Activated CD4-positive, alpha-beta memory T cell treated with anti-CD3 and anti-CD28 coated beads, Interleukin-2, amount 10 ng/mL, durations not matched to agents 7 days and 5 days (primary cell): ENCODE results near the gene RAET1L. TPM values are rescaled to one million over a fixed set of nuclear protein-coding genes. Genes with fewer than 3 reads are reported as not detected.

Experiments used
- CTCF ChIA-PET: fragments of 350-600 bp; sonication (Branson Sonifier 250); formaldehyde crosslinking; loops from one replicate; lab custom pipeline; 2021; ENCODE audit warnings: antibody characterized with exemption, inconsistent platforms; lab: Charles Lee
- POLR2A ChIA-PET: fragments of 350-600 bp; sonication (Branson Sonifier 250); formaldehyde crosslinking; loops from one replicate; lab custom pipeline; 2021; ENCODE audit warnings: antibody characterized with exemption; lab: Charles Lee
- DNase-seq: peaks from one replicate; pipeline ENCODE4 v3.0.0-alpha.2; 2020
- H3K27ac Mint-ChIP-seq: one replicate; pipeline ENCODE4 v1.8.0; 2021; ENCODE audit warnings: mild to moderate bottlenecking, mixed read lengths
- H3K27me3 Mint-ChIP-seq: one replicate; pipeline ENCODE4 v1.8.0; 2021; ENCODE audit warnings: mixed read lengths
- H3K36me3 Mint-ChIP-seq: one replicate; pipeline ENCODE4 v1.8.0; 2021; ENCODE audit warnings: low read depth, mixed read lengths
- H3K4me1 Mint-ChIP-seq: one replicate; pipeline ENCODE4 v1.8.0; 2021; ENCODE audit warnings: mixed read lengths
- H3K4me3 Mint-ChIP-seq: one replicate; pipeline ENCODE4 v1.8.0; 2021; ENCODE audit warnings: mild to moderate bottlenecking, mixed read lengths
- H3K9me3 Mint-ChIP-seq: one replicate; pipeline ENCODE4 v1.8.0; 2021; ENCODE audit warnings: mixed read lengths
- total RNA-seq, 2 experiments: library from RNA; stranded (reverse); gene quantifications; one replicate each; pipeline ENCODE4 v1.2.3, GENCODE V29; 2021

RAET1L gene
- total RNA-seq, 2 experiments from 2014 or later, result not detected

GRCh38 chr6:150038202-150039062 is 13.1 kb upstream of the RAET1L start:
- peaks cover 18% of the 10 kb centered on the region for H3K4me1 Mint-ChIP-seq
- peaks cover 5% of the 10 kb centered on the region for H3K36me3 Mint-ChIP-seq
- no peak for DNase-seq
- CTCF ChIA-PET, result no interaction called here
- POLR2A ChIA-PET, result no interaction called here
- H3K9me3 Mint-ChIP-seq, result no peaks in the 10 kb centered on the region
- H3K4me3 Mint-ChIP-seq, result no peak overlapping the region
- no peak overlapping the region for H3K27ac Mint-ChIP-seq
- H3K27me3 Mint-ChIP-seq, result peaks cover 86% of the 10 kb centered on the region

DNA sequence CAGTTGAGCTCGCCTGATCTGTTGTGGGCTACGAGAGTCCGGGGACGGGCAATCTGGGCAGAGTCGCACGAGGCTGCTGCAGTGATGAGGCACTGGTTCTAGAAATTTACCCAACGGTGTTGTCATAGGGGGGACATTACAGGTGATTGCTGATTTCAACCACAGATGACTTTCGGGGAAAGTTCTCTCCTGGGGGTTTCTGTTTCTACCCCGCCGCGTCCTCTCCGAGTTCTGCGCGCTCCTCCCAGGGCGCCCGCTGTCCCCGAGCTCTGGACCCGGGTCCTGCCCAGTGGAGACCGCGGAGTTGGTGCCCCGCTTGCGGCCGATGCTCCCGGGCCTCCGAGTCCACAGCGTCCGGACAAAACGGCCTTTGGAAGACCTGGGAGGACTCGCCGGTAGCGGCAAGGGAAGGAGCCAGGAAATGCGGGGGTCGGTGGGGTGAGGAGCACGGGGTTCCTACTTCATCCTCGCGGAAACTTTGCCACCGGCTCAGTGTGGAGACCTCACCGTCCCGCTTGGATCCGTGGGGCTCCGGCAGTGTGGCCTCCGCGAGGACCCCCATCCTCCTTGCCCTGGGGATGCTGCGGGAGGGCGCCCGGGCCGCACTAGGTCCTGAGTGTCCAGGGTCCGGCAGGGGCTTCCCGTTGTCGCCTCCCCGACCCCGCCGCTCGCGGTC is 12.3 kb upstream of the RAET1L start:
- Mint-ChIP-seq H3K27me3 (peaks cover 88% of the 10 kb centered on the region), H3K9me3 (no peaks in the 10 kb centered on the region), H3K36me3 (peaks cover 5% of the 10 kb centered on the region), H3K4me3 (no peak overlapping the region), H3K4me1 (peaks cover 18% of the 10 kb centered on the region), H3K27ac (no peak overlapping the region)
- no peak for DNase-seq
- POLR2A ChIA-PET, result interaction anchor here (0.5 kb wide), 1 partner anchor 95 kb away, joined by 3 read pairs; no protein-coding TSS in a partner anchor
- CTCF ChIA-PET, result no interaction called here

DNA sequence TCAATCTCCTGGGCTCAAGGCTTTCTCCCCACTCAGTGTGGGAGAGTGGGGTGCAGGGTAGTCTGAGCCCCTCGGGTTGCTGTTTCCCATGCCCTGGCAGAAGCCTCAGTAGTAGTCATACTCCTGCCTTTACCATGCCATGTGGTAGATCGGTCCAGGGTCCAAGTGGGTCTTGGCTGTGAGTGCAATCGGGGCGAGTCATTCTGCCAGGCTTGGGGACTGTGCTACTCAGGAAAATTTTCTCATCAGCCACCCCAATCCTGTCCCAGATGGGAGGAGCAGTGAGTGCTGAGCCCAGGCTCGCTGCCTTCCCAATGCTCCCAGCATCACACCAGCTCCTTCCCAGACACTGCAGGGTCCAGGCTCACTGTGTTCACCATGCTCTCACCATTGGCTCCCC is 10.7 kb upstream of the RAET1L start:
- H3K4me1 Mint-ChIP-seq, result peaks cover 18% of the 10 kb centered on the region
- H3K27me3 Mint-ChIP-seq, result peaks cover 83% of the 10 kb centered on the region
- CTCF ChIA-PET, result interaction anchor here (2.0 kb wide), 1 partner anchor 19 kb away, joined by 6 read pairs; no protein-coding TSS in a partner anchor
- no peak overlapping the region for H3K4me3 Mint-ChIP-seq
- H3K27ac Mint-ChIP-seq, result no peak overlapping the region
- no peaks in the 10 kb centered on the region for H3K9me3 Mint-ChIP-seq
- POLR2A ChIA-PET, result no interaction called here
- no peak for DNase-seq
- peaks cover 5% of the 10 kb centered on the region for H3K36me3 Mint-ChIP-seq

DNA sequence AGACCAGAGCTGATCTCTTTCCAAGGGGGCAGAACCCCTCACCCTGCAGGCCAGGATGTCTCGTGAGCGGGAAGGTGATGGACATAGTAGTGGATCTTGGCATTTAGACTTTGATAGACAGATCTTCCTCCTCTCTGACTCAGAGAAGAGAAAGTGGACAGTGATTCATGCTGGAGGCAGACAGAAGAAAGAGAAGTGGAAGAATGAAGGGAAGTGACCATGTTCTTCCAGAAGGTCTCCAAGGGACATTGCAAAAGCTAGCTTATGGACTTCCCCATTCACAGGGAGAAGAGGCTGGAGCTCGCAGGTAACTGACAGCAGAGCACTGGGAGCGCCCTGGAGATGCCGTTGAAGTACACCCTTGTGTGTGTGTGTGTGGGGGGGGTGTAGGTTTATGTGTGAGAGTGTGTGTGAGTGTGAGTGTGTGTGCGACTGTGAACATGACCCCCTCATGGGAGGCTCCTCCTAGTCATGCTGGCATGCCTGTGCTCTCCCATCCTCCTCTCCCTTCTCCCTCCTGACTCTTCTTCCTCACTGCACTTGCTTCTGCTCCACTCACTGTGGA is 8.0 kb upstream of the RAET1L start:
- H3K27me3 Mint-ChIP-seq, result peaks cover 69% of the 10 kb centered on the region

DNA sequence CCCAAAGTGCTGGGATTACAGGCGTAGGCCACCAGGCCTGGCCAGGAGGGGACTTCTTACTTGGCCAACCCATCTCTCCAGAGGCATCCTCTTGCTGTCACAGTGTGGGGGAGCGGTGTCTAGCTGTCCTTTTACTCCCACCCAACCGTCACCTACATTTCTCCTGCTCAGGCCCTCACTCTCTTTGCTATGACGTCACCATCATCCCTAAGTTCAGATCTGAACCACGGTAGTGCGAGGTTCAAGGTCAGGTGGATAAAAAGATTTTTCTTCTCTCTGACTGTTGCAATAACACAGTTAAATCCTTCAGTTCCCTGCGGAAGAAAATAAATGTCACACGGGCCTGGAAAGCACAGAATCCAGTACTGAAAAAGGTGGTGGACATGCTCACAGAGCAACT is 7.3 kb upstream of the RAET1L start:
- Mint-ChIP-seq H3K27ac (no peak overlapping the region), H3K9me3 (no peaks in the 10 kb centered on the region), H3K4me1 (peaks cover 7% of the 10 kb centered on the region), H3K36me3 (peaks cover 5% of the 10 kb centered on the region), H3K4me3 (no peak overlapping the region), H3K27me3 (peaks cover 73% of the 10 kb centered on the region)
- CTCF ChIA-PET, result no interaction called here
- POLR2A ChIA-PET, result no interaction called here
- DNase-seq, result no peak

More for the DNA sequence above, 8.0 kb upstream of the RAET1L start:
- no peak overlapping the region for H3K4me3 Mint-ChIP-seq
- H3K27ac Mint-ChIP-seq, result no peak overlapping the region
- H3K36me3 Mint-ChIP-seq, result peaks cover 5% of the 10 kb centered on the region
- no peaks in the 10 kb centered on the region for H3K9me3 Mint-ChIP-seq
- CTCF ChIA-PET, result no interaction called here
- POLR2A ChIA-PET, result no interaction called here
- no peak for DNase-seq
- peaks cover 11% of the 10 kb centered on the region for H3K4me1 Mint-ChIP-seq

GRCh38 chr6:150030611-150031010 is 5.3 kb upstream of the RAET1L start:
- Mint-ChIP-seq H3K4me1 (peaks cover 2% of the 10 kb centered on the region), H3K27me3 (peaks cover 73% of the 10 kb centered on the region), H3K36me3 (no peaks in the 10 kb centered on the region), H3K9me3 (no peaks in the 10 kb centered on the region), H3K4me3 (no peak overlapping the region), H3K27ac (no peak overlapping the region)
- DNase-seq, result no peak
- ChIA-PET POLR2A (no interaction called here), CTCF (no interaction called here)

DNA sequence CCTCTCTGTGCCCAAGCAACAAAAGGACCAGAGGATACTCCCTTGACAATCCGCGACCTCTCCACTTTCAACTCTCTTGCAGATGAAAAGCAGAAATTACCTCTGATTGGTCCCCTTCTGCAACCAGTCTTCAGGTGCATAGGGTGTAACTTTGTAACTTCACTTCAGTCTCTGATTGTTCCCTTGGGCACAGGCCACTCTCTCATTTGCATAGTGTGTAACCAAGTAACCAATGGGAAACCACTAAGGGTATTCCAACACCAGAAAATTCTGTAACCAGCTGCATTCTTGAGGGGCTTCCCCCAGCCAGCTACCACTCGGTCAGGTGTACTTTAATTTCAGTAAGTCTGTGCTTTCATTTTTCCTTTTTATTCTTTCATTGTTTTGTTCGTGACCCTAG is 4.4 kb upstream of the RAET1L start:
- Mint-ChIP-seq H3K9me3 (no peaks in the 10 kb centered on the region), H3K27ac (no peak overlapping the region), H3K4me1 (peaks cover 7% of the 10 kb centered on the region), H3K27me3 (peaks cover 76% of the 10 kb centered on the region), H3K36me3 (no peaks in the 10 kb centered on the region), H3K4me3 (no peak overlapping the region)
- DNase-seq, result no peak
- ChIA-PET POLR2A (no interaction called here), CTCF (no interaction called here)

DNA sequence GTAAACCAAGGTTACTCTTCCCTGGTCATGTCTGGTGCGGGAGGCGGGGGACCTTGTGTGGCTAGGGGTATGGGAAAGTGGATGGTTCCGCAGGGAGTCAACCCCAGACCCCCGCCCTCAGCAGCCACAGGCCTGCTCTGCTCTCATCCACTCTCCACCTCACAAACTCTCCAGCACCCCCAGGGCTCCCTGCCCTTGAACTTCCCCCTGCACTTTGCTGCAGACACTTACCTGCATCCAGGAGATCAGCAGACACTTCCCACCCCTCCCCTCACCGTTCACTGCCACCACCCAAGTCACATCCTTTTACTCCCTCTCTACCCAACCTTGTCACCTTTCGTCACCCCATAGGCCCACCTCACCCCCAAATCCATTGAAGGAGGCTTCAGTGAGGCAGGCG is 3.9 kb upstream of the RAET1L start:
- Mint-ChIP-seq H3K27me3 (peaks cover 76% of the 10 kb centered on the region), H3K36me3 (no peaks in the 10 kb centered on the region), H3K9me3 (no peaks in the 10 kb centered on the region), H3K27ac (no peak overlapping the region), H3K4me1 (peaks cover 7% of the 10 kb centered on the region), H3K4me3 (no peak overlapping the region)
- DNase-seq, result no peak
- ChIA-PET POLR2A (no interaction called here), CTCF (no interaction called here)

DNA sequence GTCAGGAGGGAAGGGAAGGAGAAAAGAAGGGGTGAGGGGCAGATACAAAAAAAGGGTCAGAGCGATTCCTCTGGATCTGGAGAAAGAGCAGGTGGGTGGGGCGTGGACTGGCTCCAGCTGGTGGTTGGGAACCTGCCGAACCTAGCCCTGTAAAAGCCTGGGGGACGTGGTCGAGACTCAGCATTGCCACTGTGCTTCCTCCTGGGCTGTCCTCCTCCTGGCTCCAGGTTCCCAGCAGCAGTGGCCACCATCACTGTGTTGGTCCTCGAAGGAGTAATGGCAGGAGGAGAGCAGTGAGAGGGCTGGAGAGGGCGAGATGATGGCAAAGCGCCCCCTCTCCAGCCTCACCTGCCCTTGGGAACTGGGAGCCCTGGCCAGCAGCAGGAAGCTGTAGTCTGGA is 3.5 kb upstream of the RAET1L start:
- Mint-ChIP-seq H3K4me3 (no peak overlapping the region), H3K9me3 (no peaks in the 10 kb centered on the region), H3K27ac (no peak overlapping the region), H3K4me1 (peaks cover 7% of the 10 kb centered on the region), H3K36me3 (no peaks in the 10 kb centered on the region), H3K27me3 (peaks cover 76% of the 10 kb centered on the region)
- POLR2A ChIA-PET, result no interaction called here
- CTCF ChIA-PET, result no interaction called here
- no peak for DNase-seq

GRCh38 chr6:150027806-150028565 is 2.7 kb upstream of the RAET1L start:
- Mint-ChIP-seq H3K27ac (no peak overlapping the region), H3K9me3 (no peaks in the 10 kb centered on the region), H3K4me3 (no peak overlapping the region), H3K4me1 (peaks cover 7% of the 10 kb centered on the region), H3K27me3 (peaks cover 73% of the 10 kb centered on the region), H3K36me3 (no peaks in the 10 kb centered on the region)
- ChIA-PET CTCF (no interaction called here), POLR2A (no interaction called here)
- no peak for DNase-seq

GRCh38 chr6:150026976-150027805 is 1.9 kb upstream of the RAET1L start:
- CTCF ChIA-PET, result no interaction called here
- peaks cover 68% of the 10 kb centered on the region for H3K27me3 Mint-ChIP-seq
- no peaks in the 10 kb centered on the region for H3K9me3 Mint-ChIP-seq
- no peak for DNase-seq
- no peak overlapping the region for H3K4me3 Mint-ChIP-seq
- peaks cover 7% of the 10 kb centered on the region for H3K4me1 Mint-ChIP-seq
- no peaks in the 10 kb centered on the region for H3K36me3 Mint-ChIP-seq
- no peak overlapping the region for H3K27ac Mint-ChIP-seq
- POLR2A ChIA-PET, result no interaction called here

DNA sequence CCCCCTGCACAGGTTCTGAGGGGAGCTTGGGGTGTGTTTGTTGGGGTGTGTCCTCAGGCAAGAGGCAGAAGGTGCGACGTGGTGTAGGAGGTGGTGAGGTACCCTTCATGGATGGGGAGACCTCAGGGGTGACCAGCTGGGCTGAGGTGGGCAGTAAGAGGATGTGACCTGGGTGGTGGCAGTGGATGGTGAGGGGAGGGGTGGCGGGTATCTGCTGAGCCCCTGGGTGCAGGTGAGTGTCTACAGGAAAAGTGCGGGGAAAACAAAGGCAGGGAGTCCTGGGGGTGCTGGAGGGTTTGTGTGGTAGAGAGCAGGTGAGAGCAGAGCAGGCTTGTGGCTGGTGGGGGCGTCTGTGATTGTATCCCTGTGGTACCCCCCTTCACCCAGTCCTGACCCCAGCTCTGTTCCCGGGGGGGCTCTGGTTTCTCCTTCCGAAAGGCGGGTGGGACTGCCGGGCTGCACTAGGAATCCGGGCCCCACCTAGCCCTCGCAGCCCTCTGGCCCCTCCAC is 631 bp downstream of the RAET1L start:
- ChIA-PET CTCF (no interaction called here), POLR2A (no interaction called here)
- peaks cover 63% of the 10 kb centered on the region for H3K27me3 Mint-ChIP-seq
- no peak overlapping the region for H3K4me3 Mint-ChIP-seq
- no peak for DNase-seq
- H3K36me3 Mint-ChIP-seq, result no peaks in the 10 kb centered on the region
- no peaks in the 10 kb centered on the region for H3K9me3 Mint-ChIP-seq
- no peak overlapping the region for H3K27ac Mint-ChIP-seq
- peaks cover 7% of the 10 kb centered on the region for H3K4me1 Mint-ChIP-seq
